Retina (tissue), 1 donor: ENCODE results near the gene SPG21.

ENCODE experiments used
- DNase-seq: peaks from one replicate; pipeline ENCODE4 v3.0.0-alpha.2; 2016

Gene SPG21

GRCh38 chr15:64991536-64992135, 1.9 kb upstream of the SPG21 start:
- peak; percentile 28 for DNase-seq

GRCh38 chr15:64990168-64990470, 405 bp upstream of the SPG21 start:
- no peak for DNase-seq

GRCh38 chr15:64987136-64987535, 2.6 kb downstream of the SPG21 start:
- DNase-seq: no peak

GRCh38 chr15:64985366-64986033, 4.2 kb downstream of the SPG21 start:
- no peak for DNase-seq

GRCh38 chr15:64982472-64982871, 7.2 kb downstream of the SPG21 start:
- no peak for DNase-seq

GRCh38 chr15:64981812-64982431, 7.8 kb downstream of the SPG21 start:
- no peak for DNase-seq

GRCh38 chr15:64979252-64979710, 10.4 kb downstream of the SPG21 start:
- no peak for DNase-seq

GRCh38 chr15:64975390-64975789, 14.3 kb downstream of the SPG21 start:
- DNase-seq: no peak

GRCh38 chr15:64970698-64971097, 19.0 kb downstream of the SPG21 start:
- no peak for DNase-seq

- DNase-seq: no peak
Measured at GRCh38 chr15:64969401-64969800, 20.3 kb downstream of the SPG21 start.

- no peak for DNase-seq
Measured at GRCh38 chr15:64961013-64961412, 28.7 kb downstream of the SPG21 start.

GRCh38 chr15:64960153-64960552, 29.6 kb downstream of the SPG21 start:
- DNase-seq: no peak

- DNase-seq: no peak
Measured at GRCh38 chr15:64959128-64959527, 30.6 kb downstream of the SPG21 start.

GRCh38 chr15:64954395-64954794, 35.3 kb downstream of the SPG21 start:
- no peak for DNase-seq

- no peak for DNase-seq
Measured at GRCh38 chr15:64951777-64952418, 37.8 kb downstream of the SPG21 start.

- DNase-seq: no peak
Measured at GRCh38 chr15:64950888-64951287, 38.8 kb downstream of the SPG21 start.

- DNase-seq: no peak
Measured at GRCh38 chr15:64949383-64950186, 40.1 kb downstream of the SPG21 start.

GRCh38 chr15:64948916-64949315, 40.8 kb downstream of the SPG21 start:
- DNase-seq: no peak

GRCh38 chr15:64947211-64947610, 42.5 kb downstream of the SPG21 start:
- DNase-seq: no peak

GRCh38 chr15:64944961-64945360, 44.8 kb downstream of the SPG21 start:
- DNase-seq: no peak

- DNase-seq: no peak
Measured at GRCh38 chr15:64943512-64944225, 46.0 kb downstream of the SPG21 start.

- DNase-seq: no peak
Measured at GRCh38 chr15:64942356-64942755, 47.4 kb downstream of the SPG21 start.
